SK-N-SH treated with all-trans-retinoic acid at 6 μM for 48 hours (cell line): ENCODE measurements around the gene SMYD4.

ENCODE experiments used
- ATAC-seq: fragments of 200-7000 bp; cut with Tn5 transposase; 3 replicates; pipeline ENCODE4 v1.9.1; 2020; ENCODE audit warnings: mild to moderate bottlenecking, moderate library complexity
- ARNTL ChIP-seq: fragments of 450-650 bp; formaldehyde crosslinking; IDR thresholded peaks from 2 replicates; pipeline ENCODE4 v1.5.0; 2020; ENCODE audit warnings: low read depth, mild to moderate bottlenecking, moderate library complexity, borderline replicate concordance
- BACH2 ChIP-seq: fragments of 250-450 bp; sonication (Bioruptor Pico); IDR thresholded peaks from 2 replicates; pipeline ENCODE4 v1.9.0; 2021; ENCODE audit warnings: mild to moderate bottlenecking, borderline replicate concordance
- CREB5 ChIP-seq: fragments of 250-450 bp; sonication (Bioruptor Pico); IDR thresholded peaks from 2 replicates; pipeline ENCODE4 v1.5.1; 2020; ENCODE audit warnings: low read depth, mild to moderate bottlenecking, moderate library complexity
- CSDC2 ChIP-seq: fragments of 250-450 bp; sonication (Bioruptor Pico); IDR thresholded peaks from 2 replicates; pipeline ENCODE4 v1.5.0; 2020; ENCODE audit warnings: mild to moderate bottlenecking, moderate library complexity
- CSRNP3 ChIP-seq: fragments of 250-450 bp; sonication (Bioruptor Pico); IDR thresholded peaks from 2 replicates; pipeline ENCODE4 v1.5.1; 2021; ENCODE audit warnings: mild to moderate bottlenecking, moderate library complexity
- GLIS3 ChIP-seq: fragments of 250-450 bp; sonication (Bioruptor Pico); IDR thresholded peaks from 2 replicates; pipeline ENCODE4 v1.5.0; 2020; ENCODE audit warnings: mild to moderate bottlenecking, moderate library complexity
- ISL1 ChIP-seq: fragments of 250-450 bp; sonication (Bioruptor Pico); IDR thresholded peaks from 2 replicates; pipeline ENCODE4 v2.1.2; 2022; ENCODE audit warnings: mild to moderate bottlenecking, moderate library complexity
- PATZ1 ChIP-seq: fragments of 250-450 bp; sonication (Bioruptor Pico); IDR thresholded peaks from 2 replicates; pipeline ENCODE4 v1.8.0; 2020; ENCODE audit warnings: mild to moderate bottlenecking, moderate library complexity, borderline replicate concordance
- POU6F1 ChIP-seq: fragments of 250-450 bp; sonication (Bioruptor Pico); IDR thresholded peaks from 2 replicates; pipeline ENCODE4 v1.8.0; 2021; ENCODE audit warnings: low read depth, mild to moderate bottlenecking, moderate library complexity, borderline replicate concordance
- PPARA ChIP-seq: fragments of 250-450 bp; sonication (Bioruptor Pico); IDR thresholded peaks from 2 replicates; pipeline ENCODE4 v1.5.0; 2020; ENCODE audit warnings: mild to moderate bottlenecking, borderline replicate concordance
- TCF4 ChIP-seq: fragments of 250-450 bp; sonication (Bioruptor Pico); IDR thresholded peaks from 2 replicates; pipeline ENCODE4 v1.8.0; 2021; ENCODE audit warnings: mild to moderate bottlenecking, moderate library complexity, borderline replicate concordance
- TOX ChIP-seq: fragments of 250-450 bp; sonication (Bioruptor Pico); IDR thresholded peaks from 2 replicates; pipeline ENCODE4 v1.8.0; 2021; ENCODE audit warnings: mild to moderate bottlenecking, moderate library complexity, borderline replicate concordance
- TSHZ2 ChIP-seq: fragments of 250-450 bp; sonication (Bioruptor Pico); IDR thresholded peaks from 2 replicates; pipeline ENCODE4 v1.5.0; 2020; ENCODE audit warnings: mild to moderate bottlenecking, moderate library complexity
- ZFP3 ChIP-seq: fragments of 250-450 bp; sonication (Bioruptor Pico); IDR thresholded peaks from 2 replicates; pipeline ENCODE4 v1.5.0; 2020; ENCODE audit warnings: mild to moderate bottlenecking, moderate library complexity
- ZFP30 ChIP-seq: fragments of 450-650 bp; formaldehyde crosslinking; IDR thresholded peaks from 2 replicates; pipeline ENCODE4 v1.5.0; 2022; ENCODE audit warnings: mild to moderate bottlenecking, moderate library complexity
- ZNF565 ChIP-seq: fragments of 450-650 bp; formaldehyde crosslinking; conservative IDR thresholded peaks from 2 replicates; pipeline ENCODE4 v1.5.0; 2020; ENCODE audit warnings: low read depth, mild to moderate bottlenecking, moderate library complexity
- ZNF70 ChIP-seq: fragments of 450-650 bp; formaldehyde crosslinking; IDR thresholded peaks from 2 replicates; pipeline ENCODE4 v1.5.0; 2020; ENCODE audit warnings: mild to moderate bottlenecking, moderate library complexity
- ZNF8 ChIP-seq: fragments of 450-650 bp; formaldehyde crosslinking; IDR thresholded peaks from 2 replicates; pipeline ENCODE4 v1.5.0; 2020; ENCODE audit warnings: mild to moderate bottlenecking, moderate library complexity

The SMYD4 gene

GRCh38 chr17:1783271-1783670 lies 46.4 kb downstream of the SMYD4 start:
- ATAC-seq = no peak
- no peak for TF ChIP-seq ZFP30 (CRISPR knock-in tag)
- no peak for TF ChIP-seq CREB5 (CRISPR knock-in tag)
- TF ChIP-seq PATZ1 (CRISPR knock-in tag) = no peak
- TF ChIP-seq ZNF8 (CRISPR knock-in tag) = no peak
- TF ChIP-seq ZNF565 (CRISPR knock-in tag) = no peak
- no peak for TF ChIP-seq BACH2 (CRISPR knock-in tag)
- no peak for TF ChIP-seq CSRNP3
- TF ChIP-seq TOX (CRISPR knock-in tag) = no peak
- no peak for TF ChIP-seq PPARA
- no peak for TF ChIP-seq ARNTL (CRISPR knock-in tag)

- no peak for ATAC-seq
Measured at GRCh38 chr17:1782171-1782567, 47.5 kb downstream of the SMYD4 start.

GRCh38 chr17:1779571-1780131 lies 50.1 kb downstream of the SMYD4 start:
- TF ChIP-seq TSHZ2 (no peak), ZNF565 (CRISPR knock-in tag) (no peak), ISL1 (CRISPR knock-in tag) (peak; percentile 37; the same call in 1 of the 2 replicates)
- ATAC-seq = peak; percentile 90

More at GRCh38 chr17:1782171-1782567, 47.5 kb downstream of the SMYD4 start:
- TF ChIP-seq ISL1 (CRISPR knock-in tag) (no peak), GLIS3 (no peak), POU6F1 (CRISPR knock-in tag) (no peak), ZNF565 (CRISPR knock-in tag) (no peak), ZNF70 (CRISPR knock-in tag) (no peak), TCF4 (CRISPR knock-in tag) (no peak)

GRCh38 chr17:1776857-1777256 lies 52.8 kb downstream of the SMYD4 start:
- no peak for TF ChIP-seq CSDC2
- no peak for TF ChIP-seq ARNTL (CRISPR knock-in tag)
- TF ChIP-seq BACH2 (CRISPR knock-in tag) = no peak
- TF ChIP-seq ZFP3 (CRISPR knock-in tag) = no peak
- no peak for TF ChIP-seq ZNF565 (CRISPR knock-in tag)
- ATAC-seq = no peak
